HG03342 (cell line): ENCODE results near the gene FEN1.

Source experiments
- ATAC-seq: cut with Tn5 transposase; IDR thresholded peaks from one replicate; pipeline ENCODE4 v1.9.1; 2021; ENCODE audit warnings: mild to moderate bottlenecking, moderate library complexity; ENCODE audit not compliant: unreplicated experiment

The FEN1 gene

GRCh38 chr11:61774411-61774810, 18.3 kb upstream of the FEN1 start:
- ATAC-seq = no peak

GRCh38 chr11:61775106-61775505, 17.6 kb upstream of the FEN1 start:
- no peak for ATAC-seq

GRCh38 chr11:61775606-61776554, 16.8 kb upstream of the FEN1 start:
- no peak for ATAC-seq

- ATAC-seq = no peak
Measured at GRCh38 chr11:61776561-61777075, 16.1 kb upstream of the FEN1 start.

GRCh38 chr11:61777234-61778090, 15.2 kb upstream of the FEN1 start:
- ATAC-seq = no peak

GRCh38 chr11:61778357-61778886, 14.3 kb upstream of the FEN1 start:
- no peak for ATAC-seq

- no peak for ATAC-seq
Measured at GRCh38 chr11:61778920-61779650, 13.6 kb upstream of the FEN1 start.

GRCh38 chr11:61779666-61780525, 12.8 kb upstream of the FEN1 start:
- ATAC-seq = no peak

- no peak for ATAC-seq
Measured at GRCh38 chr11:61780581-61781162, 12.0 kb upstream of the FEN1 start.

GRCh38 chr11:61781585-61781984, 11.1 kb upstream of the FEN1 start:
- ATAC-seq = no peak

- ATAC-seq = no peak
Measured at GRCh38 chr11:61782299-61782698, 10.4 kb upstream of the FEN1 start.

GRCh38 chr11:61782841-61783240, 9.9 kb upstream of the FEN1 start:
- ATAC-seq = no peak

GRCh38 chr11:61783717-61784505, 8.8 kb upstream of the FEN1 start:
- ATAC-seq = no peak

- ATAC-seq = no peak
Measured at GRCh38 chr11:61784506-61784805, 8.3 kb upstream of the FEN1 start.

- ATAC-seq = peak; percentile 43
Measured at GRCh38 chr11:61785837-61786402, 6.8 kb upstream of the FEN1 start.

GRCh38 chr11:61787928-61788491, 4.7 kb upstream of the FEN1 start:
- ATAC-seq = no peak

GRCh38 chr11:61791737-61792309, 888 bp upstream of the FEN1 start:
- ATAC-seq = peak; percentile 24
